ENCODE measurements around the gene ASTL. TPM values are rescaled to one million over a fixed set of nuclear protein-coding genes. Genes with fewer than 3 reads are reported as not detected.

Gene ASTL
- total and polyA plus RNA-seq, 4 donors, result not detected

DNA sequence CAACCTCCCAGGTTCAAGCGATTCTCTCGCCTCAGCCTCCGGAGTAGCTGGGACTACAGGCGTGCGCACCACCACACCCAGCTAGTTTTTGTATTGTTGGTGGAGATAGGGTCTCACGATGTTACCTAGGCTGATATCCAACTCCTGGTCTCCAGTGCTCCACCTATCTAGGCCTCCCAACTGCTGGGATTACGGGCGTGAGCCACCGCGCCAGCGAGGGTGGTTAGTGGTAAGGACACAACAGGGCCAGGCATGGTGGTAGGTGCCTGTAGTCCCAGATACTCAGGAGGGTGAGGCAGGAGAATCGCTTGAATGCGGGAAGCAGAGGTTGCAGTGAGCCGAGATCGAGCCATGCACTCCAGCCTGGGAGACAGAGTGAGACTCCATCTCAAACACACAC lies 33.5 kb upstream of the ASTL start:
- no peak for TF ChIP-seq JUND (IDR thresholded peaks at IDR 0.05)
- TF ChIP-seq, protein P1, sequence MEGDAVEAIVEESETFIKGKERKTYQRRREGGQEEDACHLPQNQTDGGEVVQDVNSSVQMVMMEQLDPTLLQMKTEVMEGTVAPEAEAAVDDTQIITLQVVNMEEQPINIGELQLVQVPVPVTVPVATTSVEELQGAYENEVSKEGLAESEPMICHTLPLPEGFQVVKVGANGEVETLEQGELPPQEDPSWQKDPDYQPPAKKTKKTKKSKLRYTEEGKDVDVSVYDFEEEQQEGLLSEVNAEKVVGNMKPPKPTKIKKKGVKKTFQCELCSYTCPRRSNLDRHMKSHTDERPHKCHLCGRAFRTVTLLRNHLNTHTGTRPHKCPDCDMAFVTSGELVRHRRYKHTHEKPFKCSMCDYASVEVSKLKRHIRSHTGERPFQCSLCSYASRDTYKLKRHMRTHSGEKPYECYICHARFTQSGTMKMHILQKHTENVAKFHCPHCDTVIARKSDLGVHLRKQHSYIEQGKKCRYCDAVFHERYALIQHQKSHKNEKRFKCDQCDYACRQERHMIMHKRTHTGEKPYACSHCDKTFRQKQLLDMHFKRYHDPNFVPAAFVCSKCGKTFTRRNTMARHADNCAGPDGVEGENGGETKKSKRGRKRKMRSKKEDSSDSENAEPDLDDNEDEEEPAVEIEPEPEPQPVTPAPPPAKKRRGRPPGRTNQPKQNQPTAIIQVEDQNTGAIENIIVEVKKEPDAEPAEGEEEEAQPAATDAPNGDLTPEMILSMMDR (IDR thresholded peaks at IDR 0.05; ENCODE audit: low read depth, low read length, missing input control), result no peak
- TF ChIP-seq REST (IDR thresholded peaks at IDR 0.05), result no peak
- no peak for TF ChIP-seq EGR1 (IDR thresholded peaks at IDR 0.05; ENCODE audit: low read depth in 2 of 2)
- no peak for TF ChIP-seq YY1 (IDR thresholded peaks at IDR 0.05)
- TF ChIP-seq FOXA1 (IDR thresholded peaks at IDR 0.05), result no peak
- TF ChIP-seq NR2F2 (IDR thresholded peaks at IDR 0.05), result no peak
- TF ChIP-seq SP1 (IDR thresholded peaks at IDR 0.05), result no peak
- TF ChIP-seq GABPA (IDR thresholded peaks at IDR 0.05 in 1 of 2, conservative IDR thresholded peaks at IDR 0.05 in 1 of 2), result no peak
- TF ChIP-seq RXRA (IDR thresholded peaks at IDR 0.05), result no peak
- TF ChIP-seq HNF4G (IDR thresholded peaks at IDR 0.05), result no peak
- no peak for TF ChIP-seq ATF3 (IDR thresholded peaks at IDR 0.05)
- TF ChIP-seq, protein P2, sequence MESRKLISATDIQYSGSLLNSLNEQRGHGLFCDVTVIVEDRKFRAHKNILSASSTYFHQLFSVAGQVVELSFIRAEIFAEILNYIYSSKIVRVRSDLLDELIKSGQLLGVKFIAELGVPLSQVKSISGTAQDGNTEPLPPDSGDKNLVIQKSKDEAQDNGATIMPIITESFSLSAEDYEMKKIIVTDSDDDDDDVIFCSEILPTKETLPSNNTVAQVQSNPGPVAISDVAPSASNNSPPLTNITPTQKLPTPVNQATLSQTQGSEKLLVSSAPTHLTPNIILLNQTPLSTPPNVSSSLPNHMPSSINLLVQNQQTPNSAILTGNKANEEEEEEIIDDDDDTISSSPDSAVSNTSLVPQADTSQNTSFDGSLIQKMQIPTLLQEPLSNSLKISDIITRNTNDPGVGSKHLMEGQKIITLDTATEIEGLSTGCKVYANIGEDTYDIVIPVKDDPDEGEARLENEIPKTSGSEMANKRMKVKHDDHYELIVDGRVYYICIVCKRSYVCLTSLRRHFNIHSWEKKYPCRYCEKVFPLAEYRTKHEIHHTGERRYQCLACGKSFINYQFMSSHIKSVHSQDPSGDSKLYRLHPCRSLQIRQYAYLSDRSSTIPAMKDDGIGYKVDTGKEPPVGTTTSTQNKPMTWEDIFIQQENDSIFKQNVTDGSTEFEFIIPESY (IDR thresholded peaks at IDR 0.05), result no peak
- TF ChIP-seq RAD21 (IDR thresholded peaks at IDR 0.05), result no peak
- TF ChIP-seq TAF1 (conservative IDR thresholded peaks at IDR 0.05), result no peak
- no peak for TF ChIP-seq MAX (IDR thresholded peaks at IDR 0.05)
- TF ChIP-seq HNF4A (conservative IDR thresholded peaks at IDR 0.05), result no peak
- no peak for TF ChIP-seq FOXA2 (IDR thresholded peaks at IDR 0.05)
- Histone ChIP-seq H3K27me3 (ENCODE audit: control insufficient read depth in 4 of 4, insufficient read depth in 4 of 4, low read length in 3 of 4) (no peaks in the 10 kb centered on the region), H3K4me1 (ENCODE audit: control insufficient read depth in 4 of 4, insufficient read depth in 4 of 4, low read length in 3 of 4) (no peaks in the 10 kb centered on the region), H3K4me3 (ENCODE audit: low read depth in 1 of 3, low read length in 3 of 3) (no peak overlapping the region), H3K9me3 (ENCODE audit: control insufficient read depth in 4 of 4, low read length in 3 of 4) (no peaks in the 10 kb centered on the region), H3K36me3 (ENCODE audit: control insufficient read depth in 4 of 4, insufficient read depth in 3 of 4, low read depth in 1 of 4, low read length in 3 of 4) (no peaks in the 10 kb centered on the region), H3K9ac (ENCODE audit: low read depth in 1 of 2, low read length in 2 of 2) (no peak overlapping the region), H3K27ac (ENCODE audit: low read depth in 1 of 2, low read length in 2 of 2) (no peak overlapping the region)
- WGBS, result 95% methylated on average over 15 of the region's 15 CpGs
- no peak for DNase-seq (ENCODE audit: low spot score)

All from liver (tissue), 9 donors.